NCI-H524 treated with DMSO at 0.1 percent for 48 hours (cell line): ENCODE measurements around the gene KIF1A.
"Not testable (repeated sequence)": the region's sequence is repeated elsewhere in the genome, so short reads cannot be mapped to it uniquely, and the experiment has no call there.

Experiments used
- DNase-seq: peaks from one replicate; lab custom pipeline; 2025; lab: John Stamatoyannopoulos, UW

Gene KIF1A

DNA sequence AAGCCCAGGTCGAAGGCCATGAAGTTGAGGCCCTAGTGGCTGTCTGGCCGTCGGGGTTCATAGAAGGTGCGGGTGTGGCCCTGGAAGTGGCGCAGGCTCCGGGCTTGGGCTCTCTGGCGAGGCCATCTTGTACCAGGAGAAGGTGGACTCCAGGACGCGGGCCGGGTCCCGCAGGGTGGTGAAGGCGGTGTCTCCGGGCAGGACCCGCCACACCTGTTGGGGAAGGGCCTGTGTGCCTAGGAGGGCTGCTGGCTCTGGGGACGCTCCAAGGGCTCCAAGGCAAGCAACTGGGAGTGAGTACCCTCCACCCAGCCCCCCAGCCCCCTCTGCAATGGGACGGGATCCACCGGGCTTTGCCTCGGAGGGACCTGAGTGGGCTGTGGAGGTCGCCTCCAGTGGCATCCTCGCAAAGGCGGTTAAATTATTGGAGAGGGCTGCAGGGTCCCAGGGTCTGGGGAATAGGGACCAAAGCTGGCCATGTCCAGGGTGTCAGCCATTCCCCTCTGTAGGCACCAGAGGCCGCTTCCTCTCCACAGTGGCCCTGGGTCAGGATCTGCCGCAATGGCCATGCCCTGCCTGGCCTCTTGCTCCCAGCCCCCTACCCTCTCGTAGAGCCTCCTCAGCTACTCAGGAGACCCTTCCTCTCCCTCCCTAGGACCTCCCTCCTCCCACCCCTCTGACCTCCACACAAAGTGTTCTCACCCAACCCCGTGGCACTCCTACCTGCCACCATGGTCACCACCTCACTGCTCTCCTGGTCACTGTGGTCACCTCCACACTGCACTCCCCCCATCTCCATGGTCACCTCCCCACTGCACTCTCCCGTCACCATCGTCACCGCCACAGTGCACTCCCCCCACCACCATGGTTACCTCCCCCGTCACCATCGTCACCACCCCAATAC is 118.0 kb downstream of the KIF1A start:
- no peak for DNase-seq

DNA sequence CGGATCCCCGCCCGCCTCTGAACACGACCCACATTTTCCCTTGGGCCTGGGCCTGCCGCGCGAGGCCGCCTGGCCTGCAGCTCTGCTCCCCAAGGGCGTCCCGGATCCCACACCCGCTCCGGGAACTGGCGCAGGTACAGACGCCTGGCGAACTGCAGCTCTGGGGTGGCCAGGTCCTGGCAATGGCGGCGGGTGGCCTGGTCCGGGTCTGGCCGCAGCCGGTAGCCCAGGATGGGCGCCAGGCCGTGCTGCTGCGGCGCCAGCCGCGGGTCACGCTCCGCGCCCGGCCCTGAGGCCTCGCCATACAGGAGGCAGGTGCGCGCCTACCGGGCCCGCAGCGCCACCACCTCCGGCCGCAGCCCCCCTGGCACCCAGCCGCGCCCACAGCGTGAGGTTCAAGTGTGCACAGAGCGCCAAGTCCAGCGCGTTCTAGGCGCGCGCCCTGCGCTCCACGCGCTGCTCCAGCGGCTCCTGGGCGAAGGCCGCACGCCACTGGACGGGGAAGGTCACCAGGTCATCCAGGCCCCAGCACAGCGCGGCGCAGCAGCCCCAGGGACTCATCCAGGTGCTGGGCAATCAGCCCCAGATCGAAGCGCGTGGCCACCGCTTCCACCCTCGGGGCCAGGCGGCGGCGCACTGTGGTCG is 118.8 kb downstream of the KIF1A start:
- no peak for DNase-seq

DNA sequence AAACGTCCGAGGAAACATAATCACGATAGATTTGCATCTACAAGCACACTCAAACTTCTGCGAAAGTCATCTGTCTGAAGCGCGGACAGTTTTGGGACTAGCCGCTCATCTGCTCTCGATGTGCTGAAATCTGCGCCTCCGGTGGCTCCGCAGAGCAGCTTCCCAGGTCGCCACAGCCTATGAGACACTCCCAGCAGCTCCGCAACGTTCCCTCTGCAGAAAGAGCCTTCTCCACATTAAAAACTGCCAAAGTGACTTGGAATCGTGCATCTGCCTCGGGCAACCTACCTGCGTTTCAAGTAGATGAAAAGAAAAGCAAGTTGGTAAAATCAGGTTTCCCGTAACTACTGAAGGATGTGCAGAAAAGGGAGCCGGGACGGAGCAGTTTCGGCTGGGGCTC is 119.4 kb downstream of the KIF1A start:
- DNase-seq, result not testable (repeated sequence)

DNA sequence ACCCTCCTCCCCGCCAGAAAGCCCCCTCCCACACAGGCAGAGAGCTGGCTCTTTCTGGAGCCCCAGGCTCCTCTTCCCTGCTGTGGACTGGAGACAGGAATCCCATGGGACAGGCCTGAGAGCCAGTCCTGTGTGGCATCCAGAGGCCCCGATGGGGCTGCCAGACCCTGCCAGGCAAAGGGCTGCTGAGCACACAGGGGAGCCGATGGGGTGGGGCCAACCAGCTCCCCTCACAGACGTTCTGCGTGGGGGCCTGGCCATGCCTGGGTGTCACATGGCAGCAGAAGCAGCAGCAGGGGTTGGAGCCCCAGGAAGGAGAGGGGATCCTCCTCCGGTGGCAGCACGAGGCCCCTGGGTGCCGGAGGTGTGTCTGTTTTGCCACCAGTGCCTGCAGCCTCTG is 120.2 kb downstream of the KIF1A start:
- DNase-seq, result not testable (repeated sequence)

DNA sequence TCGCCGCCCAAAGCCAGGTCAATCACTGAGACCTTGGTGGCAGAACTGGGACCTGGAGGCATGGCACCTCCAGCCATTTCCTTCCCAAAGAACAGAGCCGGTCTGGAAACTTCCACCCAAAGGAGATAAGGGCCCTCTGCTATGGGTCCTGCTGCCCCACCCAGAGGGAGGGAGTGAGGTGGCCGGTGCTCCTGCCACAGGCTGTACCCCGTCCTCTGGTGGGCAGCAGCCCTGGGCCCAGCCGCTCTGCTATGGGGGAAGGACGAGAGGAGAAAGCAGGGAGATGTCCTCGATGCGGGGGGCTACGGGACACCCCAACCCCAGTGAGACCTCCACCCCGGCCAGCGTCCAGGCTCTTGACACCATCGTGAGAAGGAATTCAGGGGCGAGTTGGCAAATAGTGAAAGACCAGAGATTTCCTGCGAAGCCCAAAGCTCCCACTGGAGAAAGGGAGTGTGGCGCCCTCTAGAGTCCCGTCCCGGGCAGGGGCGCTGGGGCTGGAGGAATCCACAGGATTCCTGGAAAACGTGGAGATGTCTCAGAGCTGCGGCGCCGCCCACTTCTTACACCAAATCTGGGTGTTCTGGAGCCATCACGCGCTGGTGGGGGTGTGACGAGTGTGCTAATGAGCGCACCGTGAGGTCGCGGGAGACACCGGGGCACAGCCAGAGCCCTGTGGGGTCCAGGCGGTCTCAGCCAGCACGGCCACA is 121.0 kb downstream of the KIF1A start:
- not testable (repeated sequence) for DNase-seq

DNA sequence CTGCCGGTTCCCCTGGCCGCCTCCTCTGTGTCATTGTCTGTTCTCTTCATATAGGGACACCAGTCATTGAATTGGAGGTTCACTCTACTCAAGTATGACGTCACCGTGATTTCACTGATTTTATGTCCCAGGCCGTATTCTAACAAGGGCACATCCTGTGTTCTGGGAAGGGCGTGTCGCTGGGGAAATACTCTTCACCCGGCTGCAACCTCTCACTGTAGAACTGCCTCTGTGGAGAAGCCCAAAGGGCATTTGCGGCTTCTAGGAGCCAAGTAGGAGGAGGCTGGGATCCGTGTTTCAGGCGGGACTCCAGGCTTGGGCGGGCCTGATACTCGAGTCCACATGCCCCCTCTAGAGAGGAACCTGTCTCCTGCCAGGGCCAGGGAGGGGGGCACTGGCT is 123.5 kb downstream of the KIF1A start:
- DNase-seq, result not testable (repeated sequence)

DNA sequence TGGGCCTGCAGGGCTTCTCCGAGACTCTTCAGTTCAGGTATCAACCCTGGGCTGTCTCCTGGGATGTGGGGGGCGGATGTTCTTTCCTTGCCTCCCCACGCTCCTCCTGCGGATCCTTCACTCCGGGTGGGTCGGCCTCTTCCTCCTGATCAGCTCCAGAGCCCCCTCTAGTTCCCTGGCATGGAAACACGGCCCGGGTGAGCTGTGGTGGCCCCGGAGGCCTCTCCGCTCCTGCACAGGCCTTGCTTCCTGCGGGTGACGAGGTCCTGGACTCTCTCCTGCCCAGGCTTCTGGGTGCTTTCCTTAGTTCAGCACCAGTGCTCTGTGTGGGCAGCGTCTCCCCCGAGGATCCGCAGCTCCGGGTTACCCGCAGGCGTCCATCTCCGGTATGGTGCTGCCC is 124.4 kb downstream of the KIF1A start:
- DNase-seq, result not testable (repeated sequence)

DNA sequence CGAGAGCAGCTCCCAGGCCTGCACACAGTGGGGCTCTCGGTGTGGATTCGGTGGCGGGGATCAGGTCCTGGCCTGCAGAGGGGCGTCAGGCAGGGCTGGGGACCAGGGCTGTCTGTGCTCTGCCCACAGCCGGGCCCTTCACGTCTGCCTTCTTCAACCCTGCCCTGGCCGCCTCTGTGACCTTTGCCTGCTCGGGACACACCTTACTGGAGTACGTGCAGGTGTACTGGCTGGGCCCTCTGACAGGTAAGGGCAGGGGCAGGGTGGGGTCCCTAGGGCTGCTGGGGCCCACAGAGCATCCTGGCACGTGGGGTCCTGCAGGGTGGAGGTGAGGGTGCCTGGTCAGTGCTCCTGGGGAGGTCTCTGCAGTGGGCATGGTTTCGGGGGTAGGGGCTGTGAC is 125.7 kb downstream of the KIF1A start:
- not testable (repeated sequence) for DNase-seq

DNA sequence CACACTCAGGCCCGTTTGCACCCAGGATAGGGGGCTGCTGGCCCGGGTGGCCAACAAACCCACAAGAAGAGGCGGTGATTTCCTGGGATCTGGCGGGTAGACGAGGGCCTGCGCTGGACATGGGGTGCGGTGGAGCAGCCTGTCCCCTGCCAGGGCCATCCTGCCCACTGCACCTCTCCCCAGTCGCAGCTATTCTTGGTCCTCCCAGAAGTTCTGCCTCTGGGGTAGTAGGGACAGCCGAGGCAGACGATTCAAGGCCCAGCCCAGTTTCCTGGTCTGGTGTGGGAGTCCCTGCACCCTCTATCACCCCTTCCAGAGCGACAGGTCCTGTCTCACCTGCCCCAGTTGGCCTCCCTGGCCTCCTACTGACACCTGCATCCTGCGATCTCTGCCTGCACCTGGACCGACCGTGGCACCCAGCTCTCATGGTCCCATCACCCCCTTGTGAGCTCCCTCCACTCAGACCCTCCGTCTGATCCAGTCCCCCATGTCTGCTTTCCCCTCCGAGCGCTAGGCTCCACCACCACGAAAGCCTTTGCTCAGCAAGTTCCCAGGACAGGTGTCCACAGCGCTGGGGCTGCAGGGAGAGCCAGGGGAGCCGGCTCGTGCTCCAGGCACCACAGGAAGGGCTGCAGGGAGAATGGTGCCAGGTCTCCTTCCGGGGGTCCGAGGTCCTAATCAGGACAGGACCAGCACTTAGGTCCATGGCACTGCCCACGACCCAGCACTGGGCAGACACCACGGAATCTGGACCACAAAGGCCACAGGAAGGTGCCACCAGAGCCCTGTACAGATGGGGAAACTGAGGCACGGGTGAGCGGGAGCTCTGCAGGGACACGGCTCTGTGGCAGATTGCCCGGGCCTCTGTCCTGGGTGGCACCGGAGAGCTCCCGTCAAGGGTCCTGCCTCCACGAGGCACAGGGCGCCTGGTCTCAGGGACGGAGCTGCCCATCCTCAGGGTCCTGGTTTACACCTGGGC is 127.1 kb downstream of the KIF1A start:
- DNase-seq, result not testable (repeated sequence)

DNA sequence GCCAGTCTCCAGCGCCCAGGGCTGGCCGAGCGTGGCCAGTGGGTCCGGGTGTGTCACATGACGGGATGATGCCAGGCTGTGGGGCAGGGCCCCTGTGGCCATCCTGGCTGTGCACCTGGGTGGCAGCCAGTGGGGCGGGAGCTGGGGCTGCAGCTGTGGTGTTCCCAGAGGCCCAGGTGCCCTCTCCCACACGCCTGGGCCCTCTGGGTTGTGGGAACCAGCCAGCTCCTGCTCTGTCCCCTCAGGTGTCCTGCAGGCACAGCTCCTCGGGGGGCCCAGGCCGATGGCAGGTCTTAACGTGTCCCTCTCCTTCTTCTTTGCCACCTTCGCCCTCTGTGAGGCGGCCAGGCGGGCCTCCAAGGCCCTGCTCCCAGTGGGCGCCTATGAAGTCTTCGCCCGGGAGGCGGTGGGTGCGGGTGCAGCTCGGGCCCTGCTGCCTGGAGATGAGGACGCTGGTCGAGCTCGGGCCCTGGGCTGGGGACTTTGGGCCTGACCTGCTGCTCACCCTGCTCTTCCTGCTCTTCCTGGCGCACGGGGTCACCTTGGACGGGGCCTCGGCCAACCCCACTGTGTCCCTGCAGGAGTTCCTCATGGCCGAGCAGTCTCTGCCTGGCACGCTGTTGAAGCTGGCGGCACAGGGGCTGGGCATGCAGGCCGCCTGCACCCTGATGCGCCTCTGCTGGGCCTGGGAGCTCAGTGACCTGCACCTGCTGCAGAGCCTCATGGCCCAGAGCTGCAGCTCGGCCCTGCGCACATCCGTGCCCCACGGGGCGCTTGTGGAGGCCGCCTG is 128.2 kb downstream of the KIF1A start, which contains the start of gene AQP12A:
Gene AQP12A, plus strand, starts transcription at position 236 of the 790 bp plus-strand sequence. Its CDS starts 48 bp downstream, at position 284.
- DNase-seq, result not testable (repeated sequence)

DNA sequence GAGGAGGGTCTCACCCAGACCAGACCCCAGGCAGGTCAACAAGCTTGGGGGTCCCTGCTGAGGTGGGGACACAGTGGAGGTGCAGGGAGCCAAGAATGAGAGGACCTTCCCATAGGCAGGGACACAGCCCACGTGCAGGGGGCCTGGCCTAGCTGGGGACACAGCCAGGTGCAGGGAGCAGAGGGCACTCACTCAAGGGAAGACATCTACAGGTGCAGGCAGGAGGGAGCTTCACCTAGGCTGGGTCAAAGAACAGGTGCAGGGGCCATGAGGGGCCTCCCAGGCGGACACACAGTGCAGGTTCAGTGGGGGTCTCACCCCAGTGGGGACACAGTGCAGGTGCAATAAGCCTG is 129.0 kb downstream of the KIF1A start:
- DNase-seq, result not testable (repeated sequence)

DNA sequence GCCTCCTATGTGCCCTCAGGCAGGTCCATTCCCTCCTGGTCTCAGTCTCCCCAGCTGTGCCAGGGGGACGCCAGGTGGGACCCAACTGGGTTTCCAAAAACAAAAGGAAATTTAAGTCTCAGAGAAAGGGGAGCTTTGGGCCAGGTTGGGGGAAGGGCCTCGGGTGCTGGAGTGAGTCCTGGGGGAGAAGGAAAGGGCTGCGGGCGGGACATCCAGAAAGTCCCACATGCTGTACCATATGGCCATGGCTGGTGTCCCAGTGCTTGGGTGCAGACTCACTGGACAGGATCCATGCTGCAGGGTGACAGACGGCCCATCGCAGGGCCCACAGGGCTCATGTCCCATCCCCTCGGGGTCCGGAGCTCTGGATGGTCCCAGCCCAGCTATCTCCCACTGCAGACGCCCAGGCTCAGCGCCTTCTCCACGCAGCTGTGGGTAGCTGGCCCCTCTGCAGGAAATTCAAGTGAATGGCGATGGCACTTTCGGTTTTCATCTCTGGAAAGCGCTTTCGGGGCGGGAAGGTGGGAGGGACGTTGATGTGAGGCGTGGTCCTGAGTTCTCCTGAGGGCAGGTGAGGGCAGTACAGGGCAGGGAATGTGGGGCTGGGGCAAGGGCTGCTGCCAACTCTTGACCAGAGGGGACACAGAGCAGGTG is 129.5 kb downstream of the KIF1A start:
- DNase-seq, result not testable (repeated sequence)

DNA sequence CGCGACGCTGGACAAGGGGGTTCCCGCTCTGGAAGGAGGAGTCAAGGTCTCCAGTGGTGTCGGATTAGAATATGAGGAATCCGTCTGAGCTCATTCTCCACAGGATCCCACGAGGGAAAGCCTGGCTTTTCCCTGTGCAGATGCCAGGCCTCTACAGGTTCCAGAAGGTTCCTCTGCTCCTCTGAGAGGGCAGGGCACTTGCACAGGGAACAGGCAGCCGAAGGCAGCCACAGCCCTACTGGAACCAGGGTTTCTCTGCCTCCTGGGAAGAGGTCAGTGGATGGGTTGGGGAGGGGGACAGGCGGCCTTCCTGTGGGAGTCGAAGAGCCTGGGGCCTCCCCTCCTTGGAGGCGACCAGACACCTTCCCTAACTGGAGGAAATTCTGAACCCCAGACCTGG is 130.0 kb downstream of the KIF1A start:
- DNase-seq, result no peak

DNA sequence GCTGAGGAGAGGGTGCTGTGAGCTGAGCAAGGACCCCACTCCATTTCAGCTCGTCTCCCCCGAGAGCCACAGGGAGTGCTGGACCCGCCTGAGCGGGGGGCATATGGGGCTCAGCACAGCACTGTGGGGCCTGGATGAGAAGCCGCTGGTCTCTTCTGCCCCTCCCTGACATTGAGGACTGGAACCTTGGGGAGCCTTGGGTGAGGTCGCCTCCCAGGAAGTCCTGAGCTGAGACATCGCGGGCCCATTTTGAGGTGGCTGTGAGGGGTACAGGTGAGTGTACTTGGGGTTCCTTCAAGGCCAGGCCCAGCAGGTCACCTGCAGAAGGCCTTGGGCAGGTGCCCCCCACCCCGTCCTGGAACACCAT is 131.5 kb downstream of the KIF1A start:
- no peak for DNase-seq

DNA sequence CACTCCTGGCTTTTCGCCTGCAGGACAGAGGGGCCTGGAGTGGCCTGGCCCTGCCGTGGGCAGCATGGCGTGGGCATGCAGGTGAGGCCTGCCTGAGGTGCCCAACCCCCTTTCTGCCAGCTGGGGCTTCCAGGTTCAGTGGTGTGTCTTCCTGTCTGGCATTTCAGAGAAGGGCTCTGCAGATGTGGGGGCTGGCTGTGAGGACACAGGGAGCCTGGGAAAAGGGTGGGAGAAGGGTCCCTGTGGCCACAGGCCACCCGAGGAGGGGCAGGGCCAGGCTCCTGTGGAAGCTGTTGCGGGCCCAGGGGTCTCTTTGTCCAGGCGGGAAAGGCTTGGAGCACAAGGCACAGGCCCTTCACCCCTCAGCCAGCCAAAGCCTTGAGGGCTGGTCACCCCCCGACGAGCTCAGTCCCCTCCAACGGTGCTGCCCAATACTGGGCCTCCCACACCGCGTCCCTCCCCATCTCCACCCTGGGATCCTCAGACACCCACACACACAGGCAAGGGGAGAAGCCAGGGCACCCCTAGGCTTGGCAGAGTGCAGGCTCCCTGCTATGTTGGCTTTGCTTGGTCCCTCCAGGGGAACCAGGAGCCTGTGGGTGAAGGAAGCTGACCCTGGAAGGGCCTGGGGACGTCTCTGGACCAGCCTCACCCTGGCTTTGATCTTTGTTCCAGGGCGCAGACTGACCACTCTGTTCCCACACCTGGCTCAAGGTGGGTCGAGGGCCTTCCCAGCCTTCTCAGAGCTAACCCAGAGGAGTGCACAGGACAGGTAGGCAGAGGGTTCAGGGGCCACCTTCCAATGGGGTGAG is 132.1 kb downstream of the KIF1A start:
- no peak for DNase-seq

DNA sequence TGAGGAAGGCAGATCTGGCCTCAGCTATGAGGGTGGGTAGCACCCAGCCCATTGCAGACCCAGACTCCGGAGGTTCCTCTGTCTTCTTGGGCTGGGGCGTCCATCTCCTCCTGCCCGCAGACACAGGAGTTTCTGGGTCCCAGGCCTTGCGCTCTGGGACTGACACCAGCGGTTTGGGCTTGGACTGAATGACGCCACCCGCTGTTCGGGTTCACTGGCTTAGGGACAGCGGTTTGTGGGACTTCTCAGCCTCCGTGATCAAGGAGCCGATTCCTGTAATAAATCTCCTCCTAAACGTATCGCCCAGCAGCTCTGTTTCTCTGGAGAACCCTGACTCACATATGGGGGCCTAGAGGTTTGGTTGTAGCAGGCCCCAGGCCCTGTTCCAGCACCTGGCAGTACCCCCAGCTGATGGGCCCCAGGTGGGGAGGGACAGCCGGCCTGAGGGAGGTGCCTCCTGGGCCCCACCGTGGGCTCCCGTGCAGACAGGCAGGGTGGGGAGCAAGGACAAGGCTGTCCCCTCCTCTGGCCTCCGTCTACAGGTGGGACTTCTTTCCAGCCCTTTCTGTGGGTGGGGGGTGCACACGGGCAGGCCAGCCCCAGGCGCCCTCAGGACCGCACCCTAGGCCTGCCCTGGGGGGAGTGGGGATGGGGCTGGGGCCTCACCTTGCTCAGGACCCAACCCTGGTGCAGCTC is 132.8 kb downstream of the KIF1A start:
- no peak for DNase-seq

DNA sequence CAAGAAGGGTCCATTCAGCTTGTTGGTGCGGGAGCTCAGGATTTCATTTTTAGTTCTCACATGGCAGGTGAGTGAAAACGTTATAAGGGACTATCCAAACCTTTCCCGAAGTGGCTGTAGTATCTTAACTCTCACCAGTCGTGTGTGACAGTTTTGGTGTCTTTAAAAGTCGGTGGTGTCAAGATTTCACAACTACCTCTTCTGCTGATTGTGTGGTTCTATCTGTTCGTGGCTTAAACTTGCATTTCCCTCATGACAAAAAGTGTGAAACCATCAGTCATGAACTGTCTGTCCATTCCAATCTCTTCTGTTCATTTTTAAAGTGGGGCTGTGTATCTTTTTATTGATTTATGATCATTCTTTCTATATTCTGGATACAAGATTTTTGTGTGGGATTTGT is 133.6 kb downstream of the KIF1A start:
- no peak for DNase-seq

DNA sequence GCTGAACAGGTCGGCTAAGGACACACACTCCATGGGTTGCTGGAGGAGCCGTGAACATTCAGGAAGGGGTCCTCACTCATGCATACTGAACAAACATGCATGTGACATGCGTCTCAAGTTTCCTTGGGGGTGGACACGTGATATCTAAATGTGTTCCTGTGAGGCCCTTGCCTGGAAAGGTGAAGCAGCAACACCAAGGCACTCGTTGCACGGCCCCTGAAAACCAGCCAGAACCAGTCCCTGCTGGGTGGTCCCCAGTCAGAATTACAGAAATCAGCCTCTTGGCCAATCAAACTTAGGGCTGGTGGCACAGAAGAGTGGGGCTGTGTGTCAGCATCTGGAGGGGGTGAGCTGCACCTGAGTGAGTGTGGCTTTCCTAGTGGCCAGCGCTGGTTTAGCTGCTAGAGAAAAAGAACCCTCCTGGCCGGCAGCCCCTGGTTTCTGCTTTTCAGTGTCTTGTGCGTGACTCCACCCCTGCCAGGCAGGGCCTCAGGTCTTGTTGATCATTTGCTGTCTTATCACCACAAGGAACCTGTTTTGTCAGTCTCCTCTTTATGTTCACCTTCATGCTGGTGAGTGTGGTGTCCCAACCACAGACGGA is 134.1 kb downstream of the KIF1A start:
- no peak for DNase-seq
